ENCODE results near the gene CTXND1. TPM values are rescaled to one million over a fixed set of nuclear protein-coding genes. Genes with fewer than 3 reads are reported as not detected.

The CTXND1 gene
- total and polyA plus RNA-seq, 2 of the 4 experiments (the other 2 are of a cell fraction) = not detected

DNA sequence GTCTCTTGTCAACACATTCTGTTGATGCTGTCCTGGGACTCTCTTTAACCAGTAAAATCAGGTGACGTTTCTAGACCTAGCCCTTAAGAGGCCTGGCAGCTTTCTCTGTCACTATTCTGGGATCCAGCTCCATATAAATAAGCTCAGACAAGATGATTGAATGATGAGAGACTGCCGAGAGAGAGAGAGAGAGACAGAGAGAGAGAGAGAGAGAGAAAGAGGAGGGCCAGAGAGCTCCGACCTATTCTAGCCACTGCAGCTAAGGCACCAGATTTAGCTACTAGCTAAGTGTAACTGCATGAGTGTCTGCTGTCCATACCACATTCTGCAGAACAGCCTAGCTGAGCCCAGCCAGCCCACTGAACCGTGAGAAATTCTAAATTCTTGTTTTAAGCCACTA lies 36.1 kb upstream of the CTXND1 start:
- no peak overlapping the region for H3K4me2 ChIP-seq (ENCODE audit: low read depth, low read length)
- H3K27ac ChIP-seq (ENCODE audit: insufficient read depth, low read length) = no peak overlapping the region
- H3K9me3 ChIP-seq (ENCODE audit: control insufficient read depth, insufficient read depth, low read length) = no peaks in the 10 kb centered on the region
- no peaks in the 10 kb centered on the region for H3K79me1 ChIP-seq (ENCODE audit: low read depth in 1 of 2, low read length in 2 of 2)
- no peaks in the 10 kb centered on the region for H3K4me1 ChIP-seq (ENCODE audit: control insufficient read depth, insufficient read depth, low read length)
- H2BK120ac ChIP-seq (ENCODE audit: low read depth, low read length) = no peak overlapping the region
- H4K20me1 ChIP-seq (ENCODE audit: insufficient read depth, low read length) = no peaks in the 10 kb centered on the region
- H3K36me3 ChIP-seq (ENCODE audit: control insufficient read depth, insufficient read depth, low read length) = no peaks in the 10 kb centered on the region
- no peak overlapping the region for H3K4ac ChIP-seq (ENCODE audit: low read depth, low read length)
- DNase-seq (no peak), ATAC-seq (ENCODE audit: low read depth) (no peak)
- POLR2A ChIA-PET (ENCODE audit: unreplicated experiment) = no interaction called here
- no peak overlapping the region for H2BK5ac ChIP-seq (ENCODE audit: low read depth, low read length, poor library complexity, severe bottlenecking)
- H3K27me3 ChIP-seq (ENCODE audit: control insufficient read depth, insufficient read depth, low read length) = peaks cover 34% of the 10 kb centered on the region
- no peak overlapping the region for H4K5ac ChIP-seq (ENCODE audit: low read depth, low read length)
- no CpG with 5 or more reads among the region's 4 CpGs for WGBS, 2 experiments (ENCODE audit: extremely low coverage in 2 of 2, insufficient read length in 1 of 2)
- H2AFZ ChIP-seq (replicated peaks; ENCODE audit: low read length, poor library complexity) = no peak overlapping the region
- H2AK5ac ChIP-seq (ENCODE audit: low read depth, low read length) = no peak overlapping the region
- H3K9ac ChIP-seq (ENCODE audit: low read depth, low read length) = no peak overlapping the region
- H4K8ac ChIP-seq (ENCODE audit: low read depth in 2 of 2, low read length in 2 of 2) = no peak overlapping the region
- H3K56ac ChIP-seq (ENCODE audit: extremely low read depth, insufficient read depth, low read length) = no peak overlapping the region
- in situ Hi-C loops (cut with MboI; ENCODE audit: low sequenced_read_pairs) = no loop called here
- intact Hi-C loops (cut with micrococcal nuclease) = no loop called here
- no peak overlapping the region for H2BK20ac ChIP-seq (ENCODE audit: low read depth, low read length)
- CTCF ChIA-PET = interaction anchor here (0.8 kb wide), 1 partner anchor 502 kb away, joined by 3 read pairs; no protein-coding TSS in a partner anchor
- TF ChIP-seq, protein P1, sequence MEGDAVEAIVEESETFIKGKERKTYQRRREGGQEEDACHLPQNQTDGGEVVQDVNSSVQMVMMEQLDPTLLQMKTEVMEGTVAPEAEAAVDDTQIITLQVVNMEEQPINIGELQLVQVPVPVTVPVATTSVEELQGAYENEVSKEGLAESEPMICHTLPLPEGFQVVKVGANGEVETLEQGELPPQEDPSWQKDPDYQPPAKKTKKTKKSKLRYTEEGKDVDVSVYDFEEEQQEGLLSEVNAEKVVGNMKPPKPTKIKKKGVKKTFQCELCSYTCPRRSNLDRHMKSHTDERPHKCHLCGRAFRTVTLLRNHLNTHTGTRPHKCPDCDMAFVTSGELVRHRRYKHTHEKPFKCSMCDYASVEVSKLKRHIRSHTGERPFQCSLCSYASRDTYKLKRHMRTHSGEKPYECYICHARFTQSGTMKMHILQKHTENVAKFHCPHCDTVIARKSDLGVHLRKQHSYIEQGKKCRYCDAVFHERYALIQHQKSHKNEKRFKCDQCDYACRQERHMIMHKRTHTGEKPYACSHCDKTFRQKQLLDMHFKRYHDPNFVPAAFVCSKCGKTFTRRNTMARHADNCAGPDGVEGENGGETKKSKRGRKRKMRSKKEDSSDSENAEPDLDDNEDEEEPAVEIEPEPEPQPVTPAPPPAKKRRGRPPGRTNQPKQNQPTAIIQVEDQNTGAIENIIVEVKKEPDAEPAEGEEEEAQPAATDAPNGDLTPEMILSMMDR (conservative IDR thresholded peaks at IDR 0.05; ENCODE audit: low read depth, low read length) = no peak
- TF ChIP-seq MAZ (IDR thresholded peaks at IDR 0.05; ENCODE audit: borderline replicate concordance, low read depth, low read length) (no peak), BHLHE40 (IDR thresholded peaks at IDR 0.05; ENCODE audit: low read depth, low read length) (no peak), NFE2L2 (IDR thresholded peaks at IDR 0.05; ENCODE audit: low read depth, low read length) (no peak), RAD21 (IDR thresholded peaks at IDR 0.05; ENCODE audit: low read length) (no peak), MXI1 (IDR thresholded peaks at IDR 0.05; ENCODE audit: borderline replicate concordance, low read depth, low read length) (no peak)
- TF ChIP-seq, protein P2, sequence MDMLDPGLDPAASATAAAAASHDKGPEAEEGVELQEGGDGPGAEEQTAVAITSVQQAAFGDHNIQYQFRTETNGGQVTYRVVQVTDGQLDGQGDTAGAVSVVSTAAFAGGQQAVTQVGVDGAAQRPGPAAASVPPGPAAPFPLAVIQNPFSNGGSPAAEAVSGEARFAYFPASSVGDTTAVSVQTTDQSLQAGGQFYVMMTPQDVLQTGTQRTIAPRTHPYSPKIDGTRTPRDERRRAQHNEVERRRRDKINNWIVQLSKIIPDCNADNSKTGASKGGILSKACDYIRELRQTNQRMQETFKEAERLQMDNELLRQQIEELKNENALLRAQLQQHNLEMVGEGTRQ (IDR thresholded peaks at IDR 0.05; ENCODE audit: low read depth, low read length) = no peak
- H3K4me3 ChIP-seq (ENCODE audit: insufficient read depth, low read depth, low read length) = no peak overlapping the region
- BruUV-seq (replicated peaks) = no TSS peak
- H4K91ac ChIP-seq (ENCODE audit: insufficient read depth, low read depth, low read length) = no peak overlapping the region
- no peak overlapping the region for H3K14ac ChIP-seq (replicated peaks; ENCODE audit: low read depth, low read length)
- H3K9me1 ChIP-seq (ENCODE audit: insufficient read depth, low read length) = no peaks in the 10 kb centered on the region; the same call in 1 of the 2 replicates
- no peak overlapping the region for H2AK9ac ChIP-seq (replicated peaks; ENCODE audit: low read depth, low read length, poor library complexity)
- no peak overlapping the region for H2BK15ac ChIP-seq (ENCODE audit: low read depth, low read length)
- no peak overlapping the region for H3K23ac ChIP-seq (ENCODE audit: low read depth, low read length)
- dilution Hi-C loops (cut with HindIII; ENCODE audit: low sequenced_read_pairs, unreplicated experiment) = no loop called here
- no peak overlapping the region for H3K18ac ChIP-seq (ENCODE audit: low read depth, low read length)

Data from IMR-90 (cell line).